Dedifferentiated amniotic fluid mesenchymal stem cell (primary cell): ENCODE data around the gene MID1.

Experiments used
- DNase-seq: peaks from one replicate; pipeline ENCODE4 v3.0.0-alpha.2; 2016; ENCODE audit errors: extremely low spot score

MID1 gene

DNA sequence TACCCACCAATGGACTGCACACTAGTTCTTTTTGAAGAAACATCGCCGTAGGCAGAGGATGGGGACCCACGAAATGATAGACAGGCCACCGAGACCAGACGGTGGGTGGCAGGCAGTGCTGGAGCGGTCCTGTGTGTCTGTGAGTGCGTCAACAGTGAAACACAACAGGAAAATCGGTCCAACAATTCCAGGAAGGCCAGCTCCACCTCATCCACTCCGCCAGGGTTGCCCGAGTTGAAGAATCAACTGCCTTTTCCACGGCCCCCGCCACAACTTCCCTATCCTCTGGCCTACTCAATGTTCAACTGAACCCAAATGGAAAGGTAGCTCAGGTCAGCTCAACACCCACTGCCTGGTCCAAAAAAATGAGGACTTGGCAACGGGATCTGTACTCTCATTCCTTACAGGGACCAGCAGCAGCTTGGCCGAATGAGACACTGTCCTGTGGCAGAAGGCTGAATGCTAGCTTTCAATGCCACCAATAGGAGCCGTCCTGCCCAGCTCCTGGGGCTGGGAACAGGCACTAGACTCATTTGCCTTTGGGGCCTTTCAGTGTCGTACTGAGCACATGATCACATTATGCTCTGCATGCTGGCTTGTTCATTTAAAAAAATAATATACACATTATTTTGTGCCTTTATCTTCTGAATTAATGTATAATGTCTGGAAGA, 43.5 kb downstream of the MID1 start:
- no peak for DNase-seq

GRCh38 chrX:10576186-10576585, 44.2 kb downstream of the MID1 start:
- DNase-seq = no peak

GRCh38 chrX:10574663-10575062, 45.7 kb downstream of the MID1 start:
- DNase-seq = no peak

DNA sequence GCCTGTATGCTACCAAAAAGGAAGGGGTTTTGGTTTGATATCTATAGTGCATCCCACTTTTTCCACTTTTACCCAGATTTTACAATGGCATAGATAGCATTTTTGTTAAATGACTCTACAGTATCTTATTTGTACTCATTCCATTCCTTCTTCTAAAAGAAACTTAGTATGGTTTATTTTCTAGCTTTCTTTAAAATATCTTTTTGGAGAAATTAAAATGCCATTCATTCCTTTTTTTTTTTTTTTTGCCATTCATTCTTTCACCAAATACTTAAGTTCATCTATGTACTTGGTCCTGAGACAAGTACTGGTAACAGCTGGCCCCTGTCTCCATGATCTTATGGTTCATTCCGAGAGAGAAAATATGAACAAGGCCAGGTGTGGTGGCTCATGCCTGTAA, 49.1 kb downstream of the MID1 start:
- no peak for DNase-seq

DNA sequence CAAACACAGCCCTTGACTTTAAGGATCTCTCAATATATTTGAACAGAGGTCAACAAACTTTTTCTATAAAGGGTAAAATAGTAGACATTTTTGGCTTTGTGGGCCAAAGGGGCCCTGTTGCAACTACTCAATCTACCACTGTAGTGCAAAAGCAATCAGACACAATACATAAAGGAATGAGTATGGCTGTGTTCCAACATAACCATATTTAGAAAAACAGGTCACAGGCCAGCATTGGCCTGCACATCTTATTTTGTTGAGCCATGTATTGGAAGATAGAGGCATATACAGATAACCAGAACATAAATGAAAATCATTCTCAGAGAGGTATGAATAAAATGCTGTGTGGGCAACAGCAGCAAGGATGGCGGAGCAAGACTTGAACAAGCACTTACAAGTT, 49.8 kb downstream of the MID1 start:
- DNase-seq = no peak

DNA sequence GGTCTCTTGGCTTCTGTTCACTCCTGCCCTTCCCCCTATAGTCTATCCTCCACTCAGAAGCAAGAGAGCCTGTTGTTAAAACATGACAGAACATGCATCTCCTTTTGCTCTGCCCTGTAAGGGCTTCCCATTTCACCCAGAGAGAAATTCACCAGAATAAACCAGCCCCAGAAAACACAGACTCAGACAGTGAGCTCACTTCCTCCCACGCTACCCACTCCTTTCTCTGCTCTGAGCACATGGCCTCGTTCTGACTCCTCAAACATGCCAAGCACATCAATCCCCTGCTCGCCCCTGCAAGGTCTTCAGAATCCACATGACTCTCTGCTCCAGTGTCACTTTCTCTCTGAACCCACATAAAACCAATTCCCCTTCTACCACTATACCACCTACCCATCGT, 50.4 kb downstream of the MID1 start:
- DNase-seq = no peak

DNA sequence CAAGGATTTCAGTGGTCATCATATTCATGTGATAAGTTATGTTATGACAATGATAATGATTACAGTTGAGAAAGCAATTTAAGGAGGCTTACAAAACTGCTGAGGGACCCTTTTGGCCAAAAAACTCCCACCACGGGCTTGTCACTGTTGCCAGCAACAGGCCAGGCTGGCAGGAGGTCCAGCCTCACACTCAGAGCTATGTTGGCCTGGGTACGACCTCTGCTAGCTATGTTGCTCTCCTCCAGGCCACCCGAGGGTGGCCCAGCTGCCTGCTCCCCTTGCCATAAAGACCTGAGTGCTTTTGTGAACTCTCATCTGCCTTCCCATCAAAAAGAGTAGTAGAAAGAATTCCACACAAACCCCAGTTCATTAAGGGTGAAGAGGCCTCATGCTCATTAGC, 52.0 kb downstream of the MID1 start:
- no peak for DNase-seq

- no peak for DNase-seq
Observed at GRCh38 chrX:10567136-10567535, 53.2 kb downstream of the MID1 start.

DNA sequence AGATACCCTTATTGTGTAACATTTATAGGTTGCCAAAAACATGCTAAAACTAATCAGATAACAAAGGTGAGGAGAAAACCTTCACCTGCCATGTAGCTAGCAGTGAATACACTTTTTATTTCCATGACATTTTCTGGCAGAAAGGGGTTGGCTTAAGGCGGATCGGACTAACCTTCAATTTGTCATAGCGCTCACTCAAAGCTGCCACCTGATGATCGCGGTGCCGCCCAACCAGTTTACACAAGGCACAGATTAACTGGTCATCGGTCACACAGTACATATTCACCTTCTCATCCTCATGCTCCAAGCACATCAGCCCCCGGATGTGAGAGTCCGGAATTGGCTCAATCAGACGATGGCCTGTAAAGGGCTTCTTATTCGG, 53.7 kb downstream of the MID1 start:
- no peak for DNase-seq

DNA sequence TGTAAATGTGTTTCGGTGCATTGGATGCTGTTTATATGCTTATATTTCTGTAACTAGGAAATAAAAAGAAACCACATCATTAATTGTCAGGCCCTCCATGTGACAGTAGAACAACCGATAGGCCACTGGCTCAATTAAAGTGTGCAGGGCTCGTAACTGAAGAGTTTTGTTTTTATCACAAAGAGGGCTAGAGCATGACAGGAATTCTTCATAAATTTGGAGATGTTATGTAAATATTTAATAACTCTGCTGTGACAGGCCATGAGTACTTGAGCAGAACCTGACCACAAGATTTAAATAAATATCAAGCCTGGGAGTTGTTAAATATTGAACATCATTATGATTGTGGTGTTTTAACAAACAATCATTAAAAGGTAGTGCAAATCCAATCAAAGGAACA, 55.9 kb downstream of the MID1 start:
- DNase-seq = no peak

- no peak for DNase-seq
Observed at GRCh38 chrX:10557166-10557565, 63.2 kb downstream of the MID1 start.

DNA sequence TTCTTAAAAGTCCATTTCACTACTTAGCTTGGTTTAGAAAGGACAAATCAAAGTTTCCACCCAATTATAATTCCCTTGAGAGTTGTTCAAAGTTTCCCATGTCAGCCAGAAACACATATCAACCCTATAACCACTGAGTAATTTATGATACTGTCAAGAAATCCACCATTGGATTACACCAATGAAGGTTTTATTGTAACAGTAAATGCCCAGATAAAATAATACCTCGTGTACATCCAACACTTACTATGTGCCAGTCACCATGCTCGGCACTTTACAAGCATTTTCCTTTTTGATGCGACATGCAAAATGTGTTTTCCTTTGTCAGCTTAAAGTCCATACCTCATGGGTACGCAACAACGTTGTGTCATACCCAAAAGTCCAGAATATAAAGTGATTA, 64.0 kb downstream of the MID1 start:
- DNase-seq = no peak

DNA sequence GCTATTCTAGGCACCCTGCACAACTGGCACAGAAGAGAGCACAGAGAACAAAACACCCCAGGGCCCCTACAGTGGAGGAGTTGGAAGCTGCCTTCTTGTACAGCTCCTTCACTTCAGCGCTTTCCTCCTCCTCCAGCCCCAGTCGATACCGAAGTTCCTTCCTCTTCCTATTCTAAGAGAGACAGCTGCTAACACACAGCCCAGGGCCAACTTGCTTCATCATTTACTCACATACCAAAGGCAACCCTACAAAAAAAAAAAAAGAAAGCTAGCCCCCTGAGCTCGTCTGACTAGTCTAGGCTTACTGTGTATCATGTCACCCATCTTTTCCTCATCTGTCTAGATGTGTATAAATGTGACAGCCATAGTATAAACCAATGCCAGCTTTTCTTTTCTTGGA, 64.5 kb downstream of the MID1 start:
- DNase-seq = no peak

DNA sequence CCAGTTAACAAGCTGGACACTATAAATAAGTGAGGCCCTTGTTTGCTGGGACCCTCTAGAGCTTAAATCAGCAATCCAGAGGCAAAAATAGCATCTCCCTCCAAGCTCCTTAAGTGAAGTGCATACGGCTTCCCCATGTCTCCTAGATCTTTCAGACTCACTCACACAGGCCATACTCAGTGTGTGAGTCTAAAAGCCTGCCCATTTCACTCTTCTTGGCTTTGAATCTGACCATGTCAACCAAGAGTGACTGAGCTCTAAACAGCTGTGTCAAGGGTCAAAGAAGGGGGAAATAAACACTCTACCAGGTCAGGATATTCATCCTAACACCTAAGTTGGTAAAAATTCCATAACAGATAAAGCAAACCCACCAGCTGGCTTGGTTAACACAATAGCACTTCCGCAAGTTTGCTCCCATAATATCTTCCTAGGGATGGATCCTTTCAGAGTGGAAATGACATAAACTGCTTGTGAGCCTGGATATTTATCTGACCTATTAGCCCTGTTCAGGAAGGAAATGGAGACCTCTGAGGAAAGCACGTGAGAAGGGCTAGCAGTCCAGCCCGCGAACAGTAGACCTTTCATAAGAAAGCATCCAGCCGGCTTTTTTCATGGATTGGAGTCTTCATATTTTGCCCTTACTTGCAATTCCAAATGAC, 65.6 kb downstream of the MID1 start:
- no peak for DNase-seq

DNA sequence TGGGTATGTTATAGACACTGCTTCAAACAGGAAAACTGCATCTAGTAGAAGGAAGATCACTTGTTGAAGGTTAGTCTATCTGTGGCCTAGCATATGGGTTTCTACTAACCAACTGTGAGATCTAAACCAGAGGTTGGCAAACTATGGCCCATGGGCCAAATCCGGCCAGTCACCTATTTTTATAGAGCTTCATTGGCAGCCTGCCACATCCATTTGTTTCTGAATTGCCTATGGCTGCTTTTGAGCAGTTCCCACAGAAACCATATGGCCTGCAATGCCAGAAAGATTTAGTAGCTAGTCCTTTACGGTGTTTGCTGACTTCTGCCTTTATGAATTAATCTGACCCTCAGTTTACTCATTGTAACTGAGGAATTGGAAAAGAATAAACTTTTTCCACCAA, 71.1 kb downstream of the MID1 start:
- no peak for DNase-seq

DNA sequence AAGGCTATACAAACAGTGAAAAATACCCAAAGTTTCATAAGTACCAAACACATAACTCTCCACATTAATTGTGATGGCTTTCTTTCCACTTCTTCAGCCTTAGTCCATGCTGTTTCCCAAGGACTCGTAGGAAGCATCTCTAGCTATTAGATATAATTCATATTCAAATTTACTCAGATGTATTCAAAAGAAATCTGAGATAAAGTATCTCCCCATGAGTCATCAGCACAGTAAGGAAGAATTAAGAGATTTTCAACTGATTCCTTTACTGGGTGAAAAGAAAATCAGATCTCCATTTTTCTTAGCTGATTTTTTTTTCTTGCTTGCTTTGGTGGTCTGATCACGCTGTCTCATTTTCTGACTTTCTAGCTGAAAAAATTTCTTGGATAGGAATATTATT, 71.7 kb downstream of the MID1 start:
- DNase-seq = no peak

- no peak for DNase-seq
Observed at GRCh38 chrX:10545882-10546281, 74.5 kb downstream of the MID1 start.

DNA sequence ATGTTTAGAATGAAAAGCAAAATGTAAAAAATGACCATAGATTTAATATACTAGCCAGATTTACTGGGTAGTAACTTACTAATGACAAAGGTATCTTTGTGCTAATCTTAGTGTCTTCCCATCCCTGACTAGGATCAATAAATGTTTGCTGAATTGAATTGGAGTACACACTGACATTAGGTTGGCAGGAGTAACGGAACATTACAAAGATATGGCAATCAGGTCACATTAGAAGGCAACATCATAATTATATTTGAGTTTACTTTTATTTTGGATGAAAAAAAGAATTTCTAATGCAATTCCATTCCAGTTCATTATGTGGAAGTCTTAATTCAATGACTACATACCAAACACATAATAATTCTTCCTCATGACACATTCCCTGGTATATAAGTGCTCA, 77.8 kb downstream of the MID1 start:
- no peak for DNase-seq

- DNase-seq = no peak
Observed at GRCh38 chrX:10538831-10539230, 81.6 kb downstream of the MID1 start.

DNA sequence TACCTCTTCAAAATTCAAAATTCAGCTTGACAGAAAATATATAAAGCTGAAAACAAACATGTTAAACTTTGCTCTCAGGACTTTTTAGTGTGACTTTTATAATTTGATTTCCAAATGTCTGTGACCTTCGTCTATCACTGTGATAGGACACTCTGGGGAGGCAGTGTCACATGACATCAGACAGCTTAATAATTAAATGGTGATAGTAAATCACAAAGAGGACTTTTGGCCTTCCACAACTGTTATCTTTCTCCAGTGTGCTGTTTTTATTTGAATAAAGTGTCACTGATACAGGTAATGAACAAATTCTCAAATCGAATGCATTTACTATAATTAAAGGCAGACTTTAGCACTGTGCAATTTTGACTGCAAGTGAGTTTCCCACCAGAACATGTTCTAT, 83.1 kb downstream of the MID1 start:
- no peak for DNase-seq

GRCh38 chrX:10536744-10537143, 83.6 kb downstream of the MID1 start:
- no peak for DNase-seq

DNA sequence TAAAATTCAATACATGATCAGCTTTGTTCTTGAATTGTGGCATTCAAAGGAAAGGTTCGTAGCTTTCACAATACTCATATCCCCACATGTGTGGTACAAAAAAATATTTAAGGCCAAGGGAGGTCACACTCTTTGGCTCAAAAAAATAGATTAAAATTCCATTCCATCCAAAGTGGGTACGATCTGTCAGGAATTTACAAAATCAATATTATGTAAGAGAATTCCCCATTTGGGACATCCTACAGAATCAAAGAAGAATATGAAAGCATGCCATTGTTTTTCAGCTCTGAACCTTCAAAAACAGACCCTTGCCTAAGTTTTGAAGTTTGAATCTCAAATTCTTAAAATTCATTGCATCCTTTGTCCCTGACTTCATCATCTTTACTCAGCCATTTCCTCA, 85.8 kb downstream of the MID1 start:
- no peak for DNase-seq

DNA sequence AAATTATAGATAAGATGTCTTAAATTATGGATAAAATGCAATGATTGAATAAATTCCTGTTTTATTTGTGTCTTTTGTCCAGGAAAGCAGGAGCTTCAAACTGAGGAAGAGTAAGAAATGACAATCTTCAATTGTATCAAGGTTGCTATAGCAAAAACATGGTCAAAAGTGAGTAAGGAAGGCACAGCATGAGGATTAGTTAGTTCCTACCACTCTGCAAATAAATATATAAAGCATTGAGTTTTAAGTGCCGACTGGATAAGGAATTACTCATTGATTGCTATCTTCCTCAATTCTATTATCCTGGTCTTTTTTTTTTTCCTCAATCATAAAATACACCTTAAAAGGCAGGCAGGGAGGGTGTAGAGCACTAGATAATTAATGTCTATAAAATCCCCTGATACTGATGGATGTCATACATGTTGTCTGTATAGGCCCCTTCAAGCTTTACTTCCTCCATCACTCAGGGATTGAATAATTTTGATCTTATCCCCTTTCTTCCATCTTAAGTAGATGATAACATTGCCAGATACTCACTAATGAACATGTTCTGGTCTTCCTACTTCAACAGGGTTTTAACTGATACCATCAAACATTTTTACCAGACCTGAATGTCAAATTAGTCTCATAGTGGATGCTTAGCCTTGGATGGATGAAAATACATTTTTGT, 86.6 kb downstream of the MID1 start:
- DNase-seq = no peak

DNA sequence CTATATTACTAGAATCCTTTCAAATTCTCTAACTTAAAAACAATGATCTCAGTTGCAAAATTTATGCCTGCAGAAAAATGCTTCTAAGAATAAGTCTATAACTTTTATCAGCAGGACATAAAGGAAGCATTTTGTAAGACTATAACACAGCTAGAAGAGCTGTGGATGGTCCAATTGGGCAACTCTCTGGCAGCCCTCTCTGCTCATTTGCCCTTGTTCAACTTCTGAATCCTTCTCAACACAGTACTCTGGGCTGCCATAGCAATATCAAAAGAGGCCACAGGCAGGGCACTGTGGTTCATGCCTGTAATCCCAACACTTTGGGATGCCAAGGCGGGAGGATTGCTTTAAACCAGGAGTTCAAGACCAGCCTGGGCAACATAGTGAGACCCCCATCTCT, 88.5 kb downstream of the MID1 start:
- no peak for DNase-seq
